HG03139 (cell line): ENCODE measurements around the gene TSSK6.
A peak's percentile ranks its signal among the peaks of the same experiment; 100 is the strongest.

Experiments
- ATAC-seq: cut with Tn5 transposase; IDR thresholded peaks from one replicate; pipeline ENCODE4 v1.9.1; 2021; ENCODE audit not compliant: unreplicated experiment

TSSK6 gene

DNA sequence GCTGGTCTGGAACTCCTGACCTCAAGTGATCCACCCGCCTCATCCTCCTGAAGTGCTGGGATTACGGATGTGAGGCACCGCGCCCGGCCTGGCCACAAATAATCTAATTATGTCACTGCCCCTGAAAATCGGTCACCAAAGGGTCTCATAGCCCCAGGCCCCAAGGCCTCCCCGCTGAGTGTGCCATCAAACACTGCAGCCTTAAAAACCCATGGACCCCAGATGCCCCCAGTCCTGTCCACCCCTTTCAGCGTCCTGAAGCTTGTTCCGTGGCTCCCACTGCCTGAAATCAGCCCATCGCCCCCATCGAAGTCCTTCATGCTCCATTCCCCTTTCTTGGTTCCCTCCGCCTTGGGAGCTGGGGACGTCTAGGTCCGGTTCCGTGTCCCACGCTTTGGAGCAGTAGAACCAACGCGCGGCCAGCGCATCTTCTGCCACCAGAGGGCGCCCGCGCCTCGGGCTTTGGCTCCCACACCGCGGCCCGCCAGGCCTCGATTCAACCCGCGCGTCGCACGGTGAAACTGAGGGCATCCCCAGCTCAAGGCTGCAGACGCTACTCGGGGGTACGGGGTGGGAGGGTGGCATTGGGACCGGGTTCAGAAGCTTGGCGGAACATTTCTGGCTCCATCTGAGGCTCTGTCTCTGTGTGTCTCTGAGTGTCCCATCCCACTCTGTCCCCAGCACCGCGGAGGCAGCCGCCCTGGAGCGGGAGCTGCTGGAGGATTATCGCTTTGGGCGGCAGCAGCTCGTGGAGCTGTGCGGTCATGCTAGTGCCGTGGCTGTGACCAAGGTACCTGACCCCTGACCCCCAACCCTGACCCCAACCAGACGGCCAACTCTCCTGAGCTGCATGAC lies 16.8 kb upstream of the TSSK6 start:
- no peak for ATAC-seq

DNA sequence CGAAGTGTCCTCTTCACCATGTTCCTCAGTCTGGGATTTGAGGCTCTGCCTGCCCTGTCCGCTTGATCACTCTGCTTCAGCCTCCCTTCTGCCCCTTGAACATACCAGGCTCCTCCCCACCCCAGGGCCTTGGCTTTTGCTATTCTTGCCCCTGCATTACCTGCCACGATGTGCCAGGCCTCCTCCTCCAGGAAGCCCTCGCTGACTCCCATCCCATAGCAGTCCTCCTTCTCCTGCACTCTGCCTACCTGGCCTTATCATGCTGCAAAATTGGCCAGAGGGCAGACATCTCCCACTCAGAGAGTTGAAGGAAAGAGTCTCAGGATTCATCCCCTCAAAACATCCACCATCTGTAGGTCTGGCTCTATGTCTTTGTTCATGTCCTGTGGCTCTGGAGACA lies 15.5 kb upstream of the TSSK6 start:
- no peak for ATAC-seq

GRCh38 chr19:19530423-19530804 lies 15.1 kb upstream of the TSSK6 start:
- ATAC-seq, result no peak

- no peak for ATAC-seq
Observed at GRCh38 chr19:19529783-19530422, 14.6 kb upstream of the TSSK6 start.

- ATAC-seq, result no peak
Observed at GRCh38 chr19:19528721-19529490, 13.6 kb upstream of the TSSK6 start, which contains the start of gene YJEFN3. Gene YJEFN3, plus strand, starts transcription at chr19:19528911. Its CDS starts 22 bp downstream, at chr19:19528933.

DNA sequence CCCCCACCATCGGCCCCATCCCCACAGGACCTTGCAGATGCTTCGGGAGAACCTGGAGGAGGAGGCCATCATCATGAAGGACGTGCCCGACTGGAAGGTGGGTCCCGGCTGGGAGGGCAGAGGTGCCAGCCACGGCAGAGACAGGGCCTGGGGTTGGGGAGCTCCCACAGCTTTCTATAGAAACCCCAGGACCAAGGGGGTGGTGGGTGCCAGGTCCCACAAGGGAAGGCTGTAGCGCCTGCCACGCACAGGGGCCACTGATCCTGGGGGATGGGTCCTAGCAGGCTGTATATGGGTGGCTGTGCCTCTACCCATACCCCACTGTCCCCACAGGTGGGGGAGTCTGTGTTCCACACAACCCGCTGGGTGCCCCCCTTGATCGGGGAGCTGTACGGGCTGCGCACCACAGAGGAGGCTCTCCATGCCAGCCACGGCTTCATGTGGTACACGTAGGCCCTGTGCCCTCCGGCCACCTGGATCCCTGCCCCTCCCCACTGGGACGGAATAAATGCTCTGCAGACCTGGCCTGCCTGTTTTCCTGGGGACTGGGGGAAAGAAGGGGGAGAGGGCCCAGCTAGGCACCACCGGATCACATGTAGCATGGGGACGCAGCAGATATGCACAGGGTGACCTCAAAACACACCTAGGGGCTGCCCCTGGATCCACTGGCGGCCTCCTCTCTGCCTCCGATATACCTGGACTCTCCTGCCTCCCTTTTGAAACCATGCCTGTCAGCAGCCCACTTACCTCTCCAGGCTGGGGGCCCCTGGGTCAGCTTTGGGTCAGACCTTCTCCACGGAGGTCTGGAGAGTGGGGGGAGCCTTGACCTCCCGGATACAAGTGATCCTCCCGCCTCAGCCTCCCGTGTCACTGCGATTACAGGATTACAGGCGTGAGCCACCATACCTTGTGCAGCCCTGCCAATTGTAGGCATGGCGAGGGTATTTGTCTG lies 12.6 kb upstream of the TSSK6 start:
- no peak for ATAC-seq

DNA sequence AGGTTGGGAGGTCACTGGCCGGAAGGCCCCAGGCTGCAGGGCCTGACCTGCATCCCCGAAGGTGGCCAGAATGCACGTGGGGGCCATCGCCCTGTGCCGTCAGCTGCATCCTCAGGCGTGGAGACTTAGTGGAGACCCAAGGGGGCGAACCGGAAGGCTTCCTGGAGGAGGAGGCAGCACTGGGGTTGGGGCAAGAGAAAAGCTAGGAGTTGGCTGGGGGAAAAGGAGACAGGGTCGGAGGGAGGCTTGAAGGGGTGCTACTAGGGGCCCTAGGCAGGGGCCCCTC lies 12.0 kb upstream of the TSSK6 start:
- ATAC-seq, result no peak

GRCh38 chr19:19526581-19527370 lies 11.4 kb upstream of the TSSK6 start:
- no peak for ATAC-seq

GRCh38 chr19:19525611-19526380 lies 10.4 kb upstream of the TSSK6 start:
- no peak for ATAC-seq

- ATAC-seq, result no peak
Observed at GRCh38 chr19:19524053-19524452, 8.7 kb upstream of the TSSK6 start.

- ATAC-seq, result no peak
Observed at GRCh38 chr19:19523177-19523576, 7.8 kb upstream of the TSSK6 start.

- ATAC-seq, result no peak
Observed at GRCh38 chr19:19520989-19521388, 5.6 kb upstream of the TSSK6 start.

GRCh38 chr19:19517235-19517619 lies 1.9 kb upstream of the TSSK6 start:
- ATAC-seq, result no peak

- ATAC-seq, result peak; percentile 80
Observed at GRCh38 chr19:19515642-19516519, 533 bp upstream of the TSSK6 start, which contains the start of gene NDUFA13. Gene NDUFA13, plus strand, starts transcription at chr19:19516225. Its CDS starts 14 bp downstream, at chr19:19516239.

- ATAC-seq, result no peak
Observed at GRCh38 chr19:19514215-19514657, 1.1 kb downstream of the TSSK6 start.

GRCh38 chr19:19513682-19514081 lies 1.7 kb downstream of the TSSK6 start:
- ATAC-seq, result no peak

DNA sequence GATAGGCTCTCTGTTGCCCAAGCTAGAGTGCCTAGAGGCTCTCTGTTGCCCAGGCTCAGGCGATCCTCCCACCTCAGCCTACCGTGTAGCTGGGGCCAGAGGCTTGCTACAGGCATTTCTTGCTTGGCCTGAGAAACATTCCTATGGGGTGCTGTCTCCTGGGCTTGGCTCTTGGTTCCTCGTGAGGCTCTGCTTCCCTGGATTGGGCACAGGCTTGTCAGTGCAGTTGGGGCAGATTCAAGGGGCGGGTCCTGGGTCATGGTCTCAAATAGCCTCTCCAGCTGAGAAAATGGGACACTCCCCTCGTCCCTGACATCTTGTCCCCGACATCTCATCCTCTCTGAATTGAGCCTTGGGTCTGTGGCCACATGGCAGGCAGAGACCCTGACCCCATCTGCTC lies 4.9 kb downstream of the TSSK6 start:
- no peak for ATAC-seq

- no peak for ATAC-seq
Observed at GRCh38 chr19:19508217-19508616, 7.1 kb downstream of the TSSK6 start.
